ENCODE results near the gene ARPC1B.
"Not testable (repeated sequence)": the region's sequence is repeated elsewhere in the genome, so short reads cannot be mapped to it uniquely, and the experiment has no call there.

The ARPC1B gene

GRCh38 chr7:99366646-99367045 is 7.9 kb upstream of the ARPC1B start:
- in situ Hi-C loops (cut with MboI; ENCODE audit: low sequenced_read_pairs): no loop called here

- in situ Hi-C loops (cut with MboI; ENCODE audit: low sequenced_read_pairs): no loop called here
Observed at GRCh38 chr7:99368750-99369389, 5.7 kb upstream of the ARPC1B start.

GRCh38 chr7:99369767-99370391 is 4.7 kb upstream of the ARPC1B start:
- in situ Hi-C loops (cut with MboI; ENCODE audit: low sequenced_read_pairs): no loop called here

GRCh38 chr7:99371376-99371920 is 3.1 kb upstream of the ARPC1B start:
- in situ Hi-C loops (cut with MboI; ENCODE audit: low sequenced_read_pairs): no loop called here

- in situ Hi-C loops (cut with MboI; ENCODE audit: low sequenced_read_pairs): no loop called here
Observed at GRCh38 chr7:99372275-99373090, 2.0 kb upstream of the ARPC1B start.

GRCh38 chr7:99373091-99374066 is 1.2 kb upstream of the ARPC1B start:
- in situ Hi-C loops (cut with MboI; ENCODE audit: low sequenced_read_pairs): no loop called here

GRCh38 chr7:99375070-99375807 is 709 bp downstream of the ARPC1B start:
- in situ Hi-C loops (cut with MboI; ENCODE audit: low sequenced_read_pairs): no loop called here

GRCh38 chr7:99379043-99379577 is 4.6 kb downstream of the ARPC1B start:
- in situ Hi-C loops (cut with MboI; ENCODE audit: low sequenced_read_pairs): no loop called here

GRCh38 chr7:99379693-99380031 is 5.1 kb downstream of the ARPC1B start:
- in situ Hi-C loops (cut with MboI; ENCODE audit: low sequenced_read_pairs): not testable (repeated sequence)

- in situ Hi-C loops (cut with MboI; ENCODE audit: low sequenced_read_pairs): no loop called here
Observed at GRCh38 chr7:99380032-99380822, 5.7 kb downstream of the ARPC1B start.

GRCh38 chr7:99380823-99381663 is 6.5 kb downstream of the ARPC1B start:
- in situ Hi-C loops (cut with MboI; ENCODE audit: low sequenced_read_pairs): no loop called here

GRCh38 chr7:99381664-99382075 is 7.1 kb downstream of the ARPC1B start:
- in situ Hi-C loops (cut with MboI; ENCODE audit: low sequenced_read_pairs): no loop called here

GRCh38 chr7:99383203-99383602 is 8.7 kb downstream of the ARPC1B start:
- in situ Hi-C loops (cut with MboI; ENCODE audit: low sequenced_read_pairs): no loop called here

- in situ Hi-C loops (cut with MboI; ENCODE audit: low sequenced_read_pairs): no loop called here
Observed at GRCh38 chr7:99383791-99384370, 9.4 kb downstream of the ARPC1B start.

- in situ Hi-C loops (cut with MboI; ENCODE audit: low sequenced_read_pairs): no loop called here
Observed at GRCh38 chr7:99384523-99384922, 10.0 kb downstream of the ARPC1B start.

GRCh38 chr7:99385564-99385963 is 11.0 kb downstream of the ARPC1B start:
- in situ Hi-C loops (cut with MboI; ENCODE audit: low sequenced_read_pairs): no loop called here

GRCh38 chr7:99386584-99387238 is 12.2 kb downstream of the ARPC1B start:
- in situ Hi-C loops (cut with MboI; ENCODE audit: low sequenced_read_pairs): no loop called here

Measured in HL-60/S4 (cell line).